KMS-11 (cell line): ENCODE results near the gene KCNC4.

Experiments used
- H2AFZ ChIP-seq: fragments of 200-600 bp; sonication (generic); 2 replicates; pipeline ENCODE4 v1.6.1; 2016; ENCODE audit warnings: antibody characterized with exemption, mixed run types, low read depth
- H3K27ac ChIP-seq: fragments of 200-600 bp; sonication (generic); 2 replicates; pipeline ENCODE4 v1.6.1; 2016; ENCODE audit warnings: mild to moderate bottlenecking, mixed run types
- H3K27me3 ChIP-seq: fragments of 200-600 bp; sonication (generic); 2 replicates; pipeline ENCODE4 v1.6.1; 2017; ENCODE audit warnings: mild to moderate bottlenecking, low read depth, mixed run types, moderate library complexity; ENCODE audit not compliant: insufficient read depth
- H3K36me3 ChIP-seq: fragments of 200-600 bp; sonication (generic); 2 replicates; pipeline ENCODE4 v1.6.1; 2017; ENCODE audit warnings: mild to moderate bottlenecking, mixed run types; ENCODE audit not compliant: insufficient read depth
- H3K4me1 ChIP-seq: fragments of 200-600 bp; sonication (generic); 2 replicates; pipeline ENCODE4 v1.6.1; 2016; ENCODE audit warnings: mild to moderate bottlenecking, low read depth, mixed run types; ENCODE audit not compliant: poor library complexity, severe bottlenecking
- H3K4me2 ChIP-seq: fragments of 200-600 bp; sonication (generic); 2 replicates; pipeline ENCODE4 v1.7.0; 2016; ENCODE audit warnings: mild to moderate bottlenecking, mixed run types
- H3K4me3 ChIP-seq: fragments of 200-600 bp; sonication (generic); IDR thresholded peaks from 2 replicates; pipeline ENCODE4 v1.6.1; 2017; ENCODE audit warnings: low read depth, low read length, mixed read lengths; ENCODE audit not compliant: insufficient read depth
- H3K79me2 ChIP-seq: fragments of 200-600 bp; sonication (generic); 2 replicates; pipeline ENCODE4 v1.6.1; 2016; ENCODE audit warnings: low read depth, mixed run types; ENCODE audit not compliant: insufficient read depth
- H3K9ac ChIP-seq: fragments of 200-600 bp; sonication (generic); 2 replicates; pipeline ENCODE4 v1.6.1; 2016; ENCODE audit warnings: mild to moderate bottlenecking, mixed run types
- H4K20me1 ChIP-seq: fragments of 200-600 bp; sonication (generic); 2 replicates; pipeline ENCODE4 v1.6.1; 2016; ENCODE audit warnings: mild to moderate bottlenecking, mixed run types; ENCODE audit not compliant: insufficient read depth
- CTCF ChIP-seq: fragments of 200-600 bp; sonication (generic); conservative IDR thresholded peaks from 2 replicates; pipeline ENCODE4 v1.6.1; 2017; ENCODE audit warnings: low read depth, mild to moderate bottlenecking, antibody characterized with exemption, low read length, moderate library complexity, mixed read lengths

Gene KCNC4

DNA sequence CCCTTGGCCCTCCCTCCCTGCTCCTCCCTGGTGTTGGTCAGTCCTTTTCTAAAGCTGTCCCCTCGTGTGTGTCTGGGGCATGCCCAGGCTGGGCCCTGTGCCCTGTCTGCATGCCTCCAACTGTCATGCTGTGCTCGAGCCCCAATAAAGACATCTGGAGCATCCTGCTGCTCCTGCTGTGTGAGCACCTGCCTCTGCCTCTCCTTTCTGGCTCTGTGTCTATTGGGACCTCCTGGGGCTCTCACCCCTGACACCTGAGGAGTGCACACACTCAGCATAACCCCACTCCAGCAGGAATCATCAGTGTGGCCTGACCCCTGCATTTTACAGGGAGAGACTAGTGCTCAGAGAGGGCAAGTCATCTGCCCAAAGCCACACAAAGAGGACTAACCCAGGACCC lies 23.7 kb downstream of the KCNC4 start:
- H2AFZ ChIP-seq: no peak overlapping the region
- no peak overlapping the region for H3K9ac ChIP-seq
- H3K79me2 ChIP-seq: no peaks in the 10 kb centered on the region
- TF ChIP-seq CTCF: no peak
- H3K27me3 ChIP-seq: no peaks in the 10 kb centered on the region
- H3K4me3 ChIP-seq: no peak overlapping the region
- H3K4me2 ChIP-seq: no peak overlapping the region
- H3K36me3 ChIP-seq: no peaks in the 10 kb centered on the region
- no peaks in the 10 kb centered on the region for H3K4me1 ChIP-seq
- no peak overlapping the region for H3K27ac ChIP-seq
- no peaks in the 10 kb centered on the region for H4K20me1 ChIP-seq

- H3K4me3 ChIP-seq: no peak overlapping the region
- H3K9ac ChIP-seq: no peak overlapping the region
- TF ChIP-seq CTCF: no peak
- H3K79me2 ChIP-seq: no peaks in the 10 kb centered on the region
- H3K27me3 ChIP-seq: no peaks in the 10 kb centered on the region
- no peak overlapping the region for H2AFZ ChIP-seq
- no peak overlapping the region for H3K4me2 ChIP-seq
- H3K36me3 ChIP-seq: no peaks in the 10 kb centered on the region
- H4K20me1 ChIP-seq: no peaks in the 10 kb centered on the region
- no peaks in the 10 kb centered on the region for H3K4me1 ChIP-seq
- no peak overlapping the region for H3K27ac ChIP-seq
These were observed 24.6 kb downstream of the KCNC4 start for GRCh38 chr1:110234691-110235090.

GRCh38 chr1:110235181-110235833 lies 25.2 kb downstream of the KCNC4 start:
- no peak for TF ChIP-seq CTCF
- no peak overlapping the region for H3K27ac ChIP-seq
- no peak overlapping the region for H3K9ac ChIP-seq

DNA sequence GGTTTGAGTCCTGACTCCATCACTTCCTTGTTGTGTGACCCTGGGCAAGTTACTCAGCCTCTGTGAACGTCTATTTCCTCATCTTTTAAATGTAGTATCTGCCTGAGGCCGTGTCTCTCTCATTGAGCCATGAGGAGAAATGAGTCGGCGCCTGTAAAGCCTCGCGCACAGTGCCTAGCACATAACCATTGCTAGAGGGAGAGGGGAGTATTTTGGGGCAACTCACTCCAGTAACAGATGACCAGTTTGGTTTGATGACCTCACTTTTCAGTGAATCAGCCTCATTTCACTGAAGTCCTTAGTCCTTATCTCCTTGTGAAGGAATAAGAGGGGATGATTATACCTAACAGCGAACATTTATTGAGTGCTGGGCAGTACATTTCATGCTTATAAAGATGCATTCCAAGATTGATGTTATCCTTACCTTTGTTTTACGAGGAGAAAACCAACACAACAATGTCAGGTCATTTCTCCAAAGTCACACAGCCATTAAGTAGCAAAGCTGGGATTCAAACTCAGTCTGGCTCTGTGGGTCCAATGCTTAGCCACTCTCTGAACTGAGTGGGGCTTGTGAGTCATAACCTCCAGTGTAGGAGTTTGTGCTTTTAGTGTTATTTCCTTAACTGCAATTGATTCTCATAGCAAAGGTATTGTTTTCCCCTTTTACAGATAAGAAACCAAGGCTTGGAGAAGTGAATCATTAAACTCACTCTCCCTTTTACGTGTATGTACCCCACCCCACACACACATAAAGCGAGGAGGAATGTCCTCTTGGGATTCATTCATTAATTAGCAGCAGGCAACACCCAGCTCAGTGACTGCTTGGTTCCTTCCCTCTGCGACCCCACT lies 25.9 kb downstream of the KCNC4 start:
- no peaks in the 10 kb centered on the region for H3K36me3 ChIP-seq
- H2AFZ ChIP-seq: no peak overlapping the region
- H4K20me1 ChIP-seq: no peaks in the 10 kb centered on the region
- no peaks in the 10 kb centered on the region for H3K79me2 ChIP-seq
- no peaks in the 10 kb centered on the region for H3K27me3 ChIP-seq
- H3K4me2 ChIP-seq: no peak overlapping the region
- TF ChIP-seq CTCF: no peak
- H3K9ac ChIP-seq: no peak overlapping the region
- H3K4me3 ChIP-seq: no peak overlapping the region
- no peak overlapping the region for H3K27ac ChIP-seq
- no peaks in the 10 kb centered on the region for H3K4me1 ChIP-seq

More at GRCh38 chr1:110235181-110235833, 25.2 kb downstream of the KCNC4 start:
- H3K36me3 ChIP-seq: no peaks in the 10 kb centered on the region
- no peaks in the 10 kb centered on the region for H4K20me1 ChIP-seq
- H2AFZ ChIP-seq: no peak overlapping the region
- H3K27me3 ChIP-seq: no peaks in the 10 kb centered on the region
- no peaks in the 10 kb centered on the region for H3K4me1 ChIP-seq
- no peaks in the 10 kb centered on the region for H3K79me2 ChIP-seq
- no peak overlapping the region for H3K4me3 ChIP-seq
- no peak overlapping the region for H3K4me2 ChIP-seq
